Activated naive CD8-positive, alpha-beta T cell treated with anti-CD3 and anti-CD28 coated beads, Interleukin-2, amount 50 U/mL, for 16 hours (primary cell): ENCODE measurements around the gene VSTM4.

Experiments used
- DNase-seq: peaks from one replicate; pipeline ENCODE4 v3.0.0-alpha.2; 2020; ENCODE audit warnings: low read depth, low spot score

The VSTM4 gene

GRCh38 chr10:48970046-48970445 lies 145.3 kb downstream of the VSTM4 start:
- no peak for DNase-seq

DNA sequence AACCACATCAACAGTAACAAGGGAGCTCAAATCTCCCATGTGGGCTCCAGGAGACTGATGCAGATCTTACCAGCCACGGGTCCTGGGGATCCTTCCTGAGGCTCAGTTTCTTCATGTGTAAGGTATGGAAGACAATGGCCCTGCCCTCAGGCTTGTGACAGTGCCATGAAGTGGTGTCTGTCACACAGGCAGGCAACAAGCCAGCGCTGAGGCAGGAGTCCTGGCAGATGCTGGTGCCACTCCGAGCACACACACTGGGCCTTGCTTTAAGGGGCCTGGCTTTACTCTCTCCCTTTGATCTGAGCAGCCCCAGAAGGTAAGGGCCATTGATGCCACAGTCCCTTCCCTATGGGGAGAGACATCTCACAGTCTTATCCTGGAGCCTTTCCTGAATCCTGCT lies 147.3 kb downstream of the VSTM4 start:
- DNase-seq: no peak

DNA sequence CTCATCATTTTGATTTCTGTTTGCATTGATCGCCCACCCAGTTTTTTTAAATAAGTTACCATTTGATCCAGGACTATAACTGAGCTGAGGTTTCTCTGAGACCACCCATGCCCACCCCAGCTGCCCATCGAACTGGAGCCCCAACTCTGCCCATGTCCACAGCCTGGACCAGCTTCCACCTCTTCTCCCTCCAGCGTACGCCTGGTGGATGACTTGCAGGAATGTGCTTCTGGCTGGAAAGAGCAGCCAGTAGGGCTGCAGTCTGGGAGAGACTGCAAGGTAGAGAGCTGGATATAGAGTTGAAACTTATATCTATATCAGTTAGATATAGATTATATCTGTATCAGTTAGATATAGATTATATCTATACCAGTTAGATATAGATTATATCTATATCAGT lies 149.9 kb downstream of the VSTM4 start:
- no peak for DNase-seq
